ENCODE data around the gene SEMA3A.
"Not testable (repeated sequence)": the region's sequence is repeated elsewhere in the genome, so short reads cannot be mapped to it uniquely, and the experiment has no call there.

SEMA3A gene

GRCh38 chr7:84194484-84195271, at the start of gene SEMA3A:
TSS of gene SEMA3A (minus strand) at chr7:84194789. CDS start at chr7:84194586, 203 bp downstream.
- peak; percentile 89 to 90 for DNase-seq

- not testable (repeated sequence) for DNase-seq
Measured at GRCh38 chr7:84243037-84243436, 48.4 kb upstream of the SEMA3A start.

DNA sequence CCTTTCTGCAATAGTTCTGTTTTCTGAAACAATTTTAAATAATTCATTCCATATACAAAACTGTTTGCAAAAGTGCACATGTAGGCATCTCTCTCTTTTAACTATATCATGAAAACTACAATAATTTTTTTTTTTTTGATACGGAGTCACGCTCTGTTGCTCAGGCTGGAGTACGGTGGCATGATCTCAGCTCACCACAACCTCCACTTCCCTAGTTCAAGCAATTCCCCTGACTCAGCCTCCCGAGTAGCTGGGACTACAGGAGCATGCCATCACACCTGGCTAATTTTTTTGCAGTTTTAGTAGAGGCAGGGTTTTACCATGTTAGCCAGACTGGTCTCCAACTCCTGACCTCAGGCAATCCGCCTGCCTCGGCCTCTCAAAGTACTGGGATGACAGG, 44.0 kb upstream of the SEMA3A start:
- DNase-seq: no peak

GRCh38 chr7:84237533-84238173, 43.1 kb upstream of the SEMA3A start:
- DNase-seq: no peak

DNA sequence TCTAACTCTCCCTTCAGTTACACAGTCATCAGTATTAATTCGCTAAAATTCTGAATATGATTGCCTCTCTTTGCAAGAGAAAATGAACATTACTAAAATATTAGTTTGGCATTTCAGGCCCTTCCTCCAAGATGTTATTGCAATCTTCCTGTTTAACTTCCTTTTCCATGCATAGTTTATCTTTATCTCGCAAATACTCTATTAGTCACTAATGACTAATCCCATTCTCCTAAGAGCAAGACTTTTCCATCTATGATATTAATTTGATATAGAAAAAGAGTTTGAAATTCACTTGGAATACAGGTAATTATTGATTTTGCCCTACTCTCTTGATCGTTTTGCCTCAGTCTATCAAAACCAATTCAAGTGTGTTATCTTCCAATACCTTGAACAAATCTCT, 41.8 kb upstream of the SEMA3A start:
- DNase-seq: no peak

DNA sequence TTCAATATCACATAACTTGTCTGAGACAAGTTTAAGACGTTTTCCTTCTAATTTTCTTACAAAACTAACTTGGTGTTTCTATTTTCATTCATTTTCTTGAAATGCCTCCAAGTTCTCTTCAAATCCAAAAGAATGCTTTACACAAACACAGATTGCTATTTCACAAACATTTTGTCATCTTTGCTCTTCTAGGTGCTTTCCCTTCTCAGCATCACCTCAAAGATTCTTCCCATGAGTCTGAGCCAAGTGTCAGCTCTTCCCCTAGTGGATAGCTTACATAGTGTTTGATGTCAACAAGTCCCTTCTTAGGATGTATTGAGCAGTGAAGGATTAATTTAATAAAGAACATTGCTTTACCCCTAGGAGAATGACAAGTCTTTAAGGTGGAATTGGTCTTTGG, 38.1 kb upstream of the SEMA3A start:
- DNase-seq: no peak

GRCh38 chr7:84231157-84231556, 36.6 kb upstream of the SEMA3A start:
- DNase-seq: no peak

DNA sequence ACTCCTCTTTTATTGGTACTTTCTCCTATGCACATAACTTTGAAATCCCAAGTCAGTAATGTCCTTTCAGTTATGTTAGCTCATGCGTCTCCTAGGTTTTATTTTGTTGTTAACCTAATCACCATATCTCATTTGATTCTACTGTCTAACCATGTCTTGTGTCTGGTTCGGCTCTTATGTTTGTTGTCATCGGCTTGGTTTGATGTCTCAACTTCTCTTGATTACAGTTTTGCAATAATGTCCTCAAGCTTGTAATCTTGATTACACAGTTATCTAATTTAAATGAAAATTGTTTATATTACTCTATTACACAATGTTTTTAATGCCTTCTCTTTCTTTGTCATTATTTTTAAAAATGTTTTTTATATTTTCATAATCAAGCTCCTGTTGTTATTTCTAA, 35.9 kb upstream of the SEMA3A start:
- DNase-seq: no peak

DNA sequence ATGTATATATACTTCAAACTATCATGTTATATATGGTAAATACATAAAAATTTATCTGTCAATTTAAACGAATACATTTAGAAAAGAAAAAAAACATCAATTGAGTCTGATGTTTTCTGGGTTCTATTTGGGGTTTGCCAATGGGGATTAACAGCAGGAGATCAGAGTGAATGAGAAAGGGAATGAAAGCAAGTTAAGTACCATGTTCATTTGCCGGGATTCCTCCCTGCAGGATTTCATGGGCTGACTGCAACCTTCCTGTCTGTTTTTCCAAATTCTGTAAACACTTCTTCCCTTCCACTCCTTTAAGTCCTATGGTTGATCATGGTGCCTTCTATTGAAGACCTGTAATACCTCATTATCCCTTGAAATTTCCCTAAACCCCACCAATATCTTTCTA, 33.9 kb upstream of the SEMA3A start:
- DNase-seq: no peak

GRCh38 chr7:84226759-84227158, 32.2 kb upstream of the SEMA3A start:
- no peak for DNase-seq

DNA sequence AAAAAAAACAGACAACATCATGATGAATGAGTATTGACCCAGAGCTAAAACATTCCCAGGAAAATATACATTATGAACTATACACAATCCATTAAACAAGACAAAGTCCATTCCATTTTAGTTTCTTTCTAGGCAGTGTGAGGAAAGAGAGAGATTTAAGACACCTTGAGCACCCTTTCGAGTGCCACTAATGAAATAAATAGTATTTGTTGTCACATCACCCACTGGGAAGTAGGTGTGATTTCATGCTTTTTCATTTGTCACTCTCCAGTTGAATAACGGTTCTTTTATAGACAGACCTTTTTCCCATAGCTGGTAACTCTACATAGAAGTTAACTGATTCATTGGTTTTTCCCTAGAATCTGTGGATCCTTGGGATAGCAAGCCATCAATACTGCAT, 29.9 kb upstream of the SEMA3A start:
- no peak for DNase-seq

- DNase-seq: no peak
Measured at GRCh38 chr7:84219310-84219709, 24.7 kb upstream of the SEMA3A start.

- DNase-seq: no peak
Measured at GRCh38 chr7:84218681-84219080, 24.1 kb upstream of the SEMA3A start.

DNA sequence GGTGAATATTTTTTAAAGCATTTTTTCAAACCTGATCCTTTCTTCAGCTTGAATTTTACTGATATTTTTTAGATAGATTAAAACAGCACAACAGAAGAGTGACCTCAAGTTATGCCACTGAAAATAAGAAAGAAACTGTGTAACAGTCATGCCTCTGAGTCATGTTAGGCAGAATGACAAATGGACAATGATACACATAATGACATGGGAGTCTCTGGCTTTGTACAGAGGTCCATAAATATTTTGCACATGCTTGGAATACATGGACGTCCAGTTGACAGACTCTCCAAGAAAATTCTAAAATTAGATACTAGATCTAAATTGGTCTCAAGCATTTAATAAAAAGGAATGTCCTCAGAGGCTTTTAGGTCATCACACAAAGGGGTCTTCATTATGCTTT, 21.9 kb upstream of the SEMA3A start:
- DNase-seq: no peak

DNA sequence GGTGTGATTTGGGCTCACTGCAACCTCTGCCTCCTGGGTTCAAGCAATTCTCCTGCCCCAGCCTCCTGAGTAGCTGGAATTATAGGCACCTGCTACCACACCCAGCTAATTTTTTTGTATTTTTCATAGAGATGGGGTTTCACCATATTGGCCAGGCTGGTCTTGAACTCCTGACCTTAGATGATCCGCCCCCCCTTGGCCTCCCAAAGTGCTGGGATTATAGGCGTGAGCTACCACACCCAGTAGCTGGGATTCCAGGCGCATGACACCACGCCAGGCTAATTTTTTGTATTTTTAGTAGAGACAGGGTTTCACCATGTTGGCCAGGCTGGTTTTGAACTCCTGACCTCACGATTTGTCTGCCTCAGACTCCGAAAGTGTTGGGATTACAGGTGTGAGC, 20.2 kb upstream of the SEMA3A start:
- DNase-seq: not testable (repeated sequence)

- no peak for DNase-seq
Measured at GRCh38 chr7:84210301-84210700, 15.7 kb upstream of the SEMA3A start.

DNA sequence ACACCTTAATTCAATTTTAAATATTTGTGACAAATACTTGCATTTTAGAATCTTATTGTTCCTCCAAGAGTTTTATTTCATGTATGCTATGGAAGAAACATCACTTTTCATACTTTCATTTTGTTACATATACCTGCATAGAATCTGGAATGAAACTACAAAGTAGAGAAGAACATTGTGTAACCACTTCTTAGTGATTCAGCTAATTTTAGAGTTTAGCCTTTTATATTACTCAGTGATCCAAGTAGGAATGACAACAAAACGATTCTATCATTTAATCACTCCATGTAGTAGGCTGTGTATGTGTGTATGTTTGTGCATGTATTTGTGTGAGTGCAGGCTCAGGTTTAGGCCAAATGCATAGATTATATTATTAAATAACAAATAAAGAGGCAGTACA, 14.4 kb upstream of the SEMA3A start:
- DNase-seq: no peak

DNA sequence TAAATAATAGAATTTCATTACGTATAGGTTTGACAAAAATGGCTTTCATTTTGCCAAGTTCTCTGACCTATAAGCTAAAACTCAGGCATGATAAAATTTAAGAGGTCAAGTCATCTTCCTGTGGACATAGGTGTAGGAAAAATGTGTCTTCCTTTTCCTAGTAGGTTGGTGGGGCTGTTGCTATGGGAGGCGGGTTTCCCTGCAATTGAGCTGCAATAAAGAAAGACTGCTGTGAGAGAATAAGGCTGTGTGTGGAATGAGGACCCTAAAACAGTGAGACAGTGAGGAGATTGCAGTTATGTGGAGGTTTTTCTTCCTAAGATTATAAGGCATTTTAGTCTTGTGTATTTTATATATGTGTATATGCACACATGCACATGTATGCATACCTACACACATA, 13.0 kb upstream of the SEMA3A start:
- DNase-seq: no peak

DNA sequence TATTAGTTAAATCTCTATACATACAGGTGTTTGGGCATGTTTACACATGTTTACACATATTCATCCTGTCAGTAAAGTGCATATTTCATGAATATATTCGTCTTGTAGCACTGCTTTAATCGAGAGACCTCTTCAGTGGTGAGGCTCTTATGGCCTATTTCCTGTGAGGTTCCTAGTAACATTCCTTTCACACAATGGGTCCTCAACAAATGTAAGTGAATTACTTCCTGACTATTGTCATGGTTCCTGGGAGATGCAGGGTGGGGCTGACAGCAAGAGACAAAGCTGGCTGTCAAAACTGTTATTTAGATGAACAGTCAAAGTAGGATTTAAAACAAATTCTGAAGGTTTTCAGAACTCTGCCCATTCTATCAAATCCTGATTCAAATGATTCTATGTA, 12.4 kb upstream of the SEMA3A start:
- DNase-seq: no peak

DNA sequence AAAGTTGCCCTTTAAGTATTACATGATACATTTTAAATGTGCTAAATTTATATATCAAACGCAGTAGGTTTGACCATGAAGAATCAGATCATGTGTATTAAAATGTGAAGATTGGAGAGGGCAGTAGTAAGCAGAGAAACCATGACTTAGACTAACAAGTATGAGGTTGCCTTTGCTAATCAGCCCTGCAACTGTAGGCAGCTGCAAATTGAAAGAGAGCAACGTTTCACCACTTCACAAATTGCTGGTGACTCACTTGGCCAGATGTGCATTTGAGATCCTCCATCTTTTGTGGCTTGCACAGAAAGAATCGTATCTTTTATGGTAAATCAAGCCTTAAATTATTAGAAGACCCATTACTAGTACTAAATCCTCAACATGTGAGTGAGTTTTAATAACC, 10.1 kb upstream of the SEMA3A start:
- no peak for DNase-seq

GRCh38 chr7:84202855-84203254, 8.3 kb upstream of the SEMA3A start:
- no peak for DNase-seq

- no peak for DNase-seq
Measured at GRCh38 chr7:84200859-84201258, 6.3 kb upstream of the SEMA3A start.

DNA sequence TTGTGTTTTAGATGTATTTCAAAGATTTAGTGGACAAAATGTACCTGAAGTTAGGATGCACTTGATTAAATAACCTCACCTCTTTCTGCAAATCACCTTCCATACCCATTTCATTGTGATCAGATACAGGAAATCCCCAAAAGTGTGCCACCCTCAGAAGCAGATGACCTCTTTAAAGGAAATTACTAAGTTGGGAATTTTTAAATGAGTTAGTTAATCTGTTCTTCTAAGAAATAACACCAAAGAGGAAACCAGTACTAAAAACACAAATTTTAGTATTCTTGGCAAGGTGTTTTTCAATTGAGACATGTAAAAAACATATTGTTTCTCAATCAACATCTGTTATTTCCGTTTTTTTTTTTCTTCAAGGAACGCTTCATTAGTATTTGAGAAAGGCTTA, 4.6 kb upstream of the SEMA3A start:
- no peak for DNase-seq

DNA sequence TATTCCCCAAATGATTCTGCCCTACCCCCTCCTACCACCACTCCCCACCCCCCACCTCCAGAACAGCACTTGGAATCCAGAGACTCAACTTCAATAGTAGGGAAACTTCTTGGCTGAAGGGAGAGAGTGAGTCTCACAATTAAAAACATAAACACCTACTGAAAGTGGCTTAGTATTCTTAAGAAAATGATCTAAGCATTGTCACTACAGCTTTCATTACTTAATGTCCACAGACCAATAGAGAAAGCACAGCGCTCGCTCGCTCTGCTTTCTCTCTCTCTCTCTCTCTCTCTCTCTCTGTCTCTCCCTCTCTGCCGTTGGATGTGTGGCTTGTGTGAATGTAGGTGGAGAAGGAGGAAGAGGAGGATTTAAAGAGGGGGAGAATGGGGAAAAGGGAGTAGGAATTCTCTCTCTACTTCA, 1.5 kb upstream of the SEMA3A start:
- peak in 1 of 2 experiments; percentile 15 for DNase-seq

Measured in NCI-H526 (cell line).